ENCODE data around the gene NUB1.

NUB1 gene

GRCh38 chr7:151408839-151409666 is 67.4 kb downstream of the NUB1 start:
- FAIRE-seq, result no peak

GRCh38 chr7:151409667-151410404 is 68.2 kb downstream of the NUB1 start, which contains the start of gene WDR86:
Gene WDR86 (minus strand): TSS chr7:151410038. CDS start chr7:151409589, 449 bp downstream.
- FAIRE-seq, result no peak

DNA sequence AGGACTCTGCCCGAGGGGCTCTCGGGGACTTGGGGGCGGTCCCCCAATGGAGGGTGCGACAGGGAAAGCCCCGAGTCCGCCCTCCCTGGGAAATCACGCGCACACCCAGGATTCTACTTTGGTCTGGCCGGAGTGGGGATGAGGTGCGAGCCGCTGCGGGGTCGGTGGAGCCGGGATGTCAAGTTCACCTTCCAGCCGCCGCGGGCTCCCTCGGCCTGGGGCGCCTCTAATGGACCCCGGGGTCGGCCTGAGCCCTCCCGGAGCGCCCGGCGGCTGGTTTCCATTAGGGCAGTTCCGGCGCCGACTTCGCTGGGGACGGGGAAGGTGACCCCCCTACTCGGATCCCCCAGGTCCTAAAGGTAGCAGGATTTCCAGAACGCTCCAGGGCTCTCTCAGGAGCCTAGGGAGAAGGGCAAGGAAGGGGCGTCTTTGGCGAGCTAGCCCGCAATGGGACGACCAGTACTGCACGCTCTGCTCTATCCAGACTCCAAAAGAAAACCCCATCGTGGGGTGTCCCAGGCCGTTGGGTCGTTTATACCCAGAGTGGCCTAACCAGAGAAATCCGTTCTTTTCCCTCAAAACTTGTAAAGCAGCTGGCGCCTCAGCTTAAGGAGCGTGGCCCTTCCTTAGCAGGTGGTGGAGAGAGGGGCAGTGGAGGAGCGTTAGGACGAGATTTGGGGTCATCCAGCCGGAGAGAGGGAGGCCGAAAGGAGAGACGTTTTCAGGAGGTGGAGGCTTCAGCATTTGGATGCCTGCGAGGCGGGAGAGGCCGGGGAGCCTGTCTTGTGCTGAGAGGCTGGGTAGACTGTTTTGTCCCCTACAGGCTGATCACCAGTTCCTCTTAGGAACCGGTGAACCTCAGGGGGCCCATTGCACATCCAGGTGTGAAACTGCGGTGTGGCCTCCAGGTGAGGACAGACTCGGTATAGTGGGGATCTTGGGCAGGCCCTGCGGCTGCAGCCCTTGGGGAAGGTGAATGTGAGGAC is 69.1 kb downstream of the NUB1 start:
- FAIRE-seq, result no peak

- FAIRE-seq, result no peak
Observed at GRCh38 chr7:151411551-151411950, 69.9 kb downstream of the NUB1 start.

- FAIRE-seq, result no peak
Observed at GRCh38 chr7:151412318-151412717, 70.7 kb downstream of the NUB1 start.

GRCh38 chr7:151413241-151413640 is 71.6 kb downstream of the NUB1 start:
- FAIRE-seq, result no peak

DNA sequence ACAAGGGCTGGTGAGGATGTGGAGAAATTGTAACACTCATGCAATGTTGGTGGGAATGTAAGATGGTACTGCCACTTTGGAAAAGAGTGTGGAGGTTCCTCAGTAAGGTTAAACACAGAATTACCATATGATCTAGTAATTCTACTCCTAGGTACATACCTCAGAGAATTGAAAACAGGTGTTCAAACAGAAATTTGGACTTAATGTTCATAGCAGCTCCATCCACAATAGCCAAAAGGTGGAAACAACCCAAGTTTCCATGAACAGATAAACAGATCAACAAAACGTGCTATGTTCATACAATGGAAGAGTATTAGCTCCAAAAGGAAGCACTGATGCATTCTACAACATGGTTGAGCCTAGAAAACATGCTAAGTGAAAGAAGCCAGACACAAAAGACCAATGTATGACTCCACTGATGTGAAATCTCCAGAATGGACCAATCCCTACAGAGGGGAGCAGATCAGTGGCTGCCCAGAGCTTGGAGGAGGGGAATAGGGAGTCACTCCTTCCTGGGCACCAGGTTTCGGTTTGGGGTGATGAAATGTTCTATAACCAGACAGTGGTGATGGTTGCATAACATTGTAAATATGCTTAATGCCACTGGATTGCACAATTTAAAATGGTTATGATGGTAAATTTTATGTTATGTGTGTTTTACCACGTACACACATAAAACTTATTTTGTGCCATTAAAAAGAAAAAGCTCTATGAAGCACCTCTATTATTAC is 73.9 kb downstream of the NUB1 start:
- no peak for FAIRE-seq

- FAIRE-seq, result no peak
Observed at GRCh38 chr7:151416112-151416940, 74.7 kb downstream of the NUB1 start.

GRCh38 chr7:151416941-151417315 is 75.3 kb downstream of the NUB1 start:
- FAIRE-seq, result no peak

- no peak for FAIRE-seq
Observed at GRCh38 chr7:151420144-151420543, 78.5 kb downstream of the NUB1 start.

DNA sequence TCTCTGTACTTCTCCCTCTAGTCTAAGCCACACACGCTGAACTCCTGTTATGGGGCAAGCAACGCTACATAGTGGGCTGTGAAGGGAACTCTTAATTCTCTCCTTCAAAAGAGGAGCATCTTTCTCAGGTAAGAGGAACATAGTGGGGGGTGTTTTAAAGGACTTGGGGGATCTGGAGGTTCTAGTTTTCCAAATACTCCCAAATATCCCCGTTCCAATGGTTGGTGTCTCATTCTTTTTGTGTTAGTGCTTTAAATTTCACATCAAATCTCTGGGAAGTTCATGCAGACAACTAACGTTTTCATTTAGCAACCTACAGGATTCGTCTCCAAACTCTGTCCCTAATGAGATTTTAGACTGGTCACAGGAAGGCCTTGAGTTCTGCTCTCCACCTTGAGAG is 80.6 kb downstream of the NUB1 start:
- FAIRE-seq, result no peak

DNA sequence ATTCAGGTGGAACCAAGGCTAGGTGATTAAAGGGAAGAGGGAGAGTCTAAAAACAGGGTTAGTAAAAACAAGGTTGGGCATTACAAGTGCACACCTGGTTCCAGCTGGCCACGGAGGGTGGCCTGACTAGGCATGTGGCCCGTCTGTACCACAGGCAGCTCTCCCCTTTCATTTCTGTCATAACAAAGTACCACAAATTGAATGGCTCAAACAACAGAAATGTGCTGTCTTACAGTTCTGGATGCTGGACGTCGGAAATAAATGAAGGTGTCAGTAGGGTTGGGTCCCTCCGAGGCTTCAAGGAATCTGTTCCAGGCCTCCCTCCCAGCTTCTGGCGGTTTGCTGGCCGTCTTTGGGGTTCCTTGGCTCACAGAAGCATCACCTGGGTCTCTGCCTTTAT is 81.6 kb downstream of the NUB1 start:
- no peak for FAIRE-seq

DNA sequence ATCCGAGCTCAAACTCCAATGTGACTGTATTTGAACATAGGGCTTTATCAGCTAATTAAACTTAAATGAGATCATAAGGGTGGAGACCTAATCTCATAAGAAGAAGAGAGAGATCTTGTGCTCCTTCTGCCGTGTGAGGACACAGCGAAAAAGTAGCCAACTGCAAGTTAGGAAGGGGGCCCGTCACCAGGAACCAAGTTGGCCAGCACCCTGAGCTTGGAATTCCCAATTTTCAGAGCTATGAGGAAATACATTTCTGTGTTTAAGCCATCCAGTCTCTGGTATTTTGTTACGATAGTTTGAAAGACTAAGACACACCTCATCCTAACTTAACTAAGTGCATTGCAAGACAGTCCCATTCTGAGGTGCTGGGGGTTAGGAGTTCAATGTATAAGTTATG is 82.3 kb downstream of the NUB1 start:
- no peak for FAIRE-seq

- FAIRE-seq, result no peak
Observed at GRCh38 chr7:151424799-151425198, 83.2 kb downstream of the NUB1 start.

DNA sequence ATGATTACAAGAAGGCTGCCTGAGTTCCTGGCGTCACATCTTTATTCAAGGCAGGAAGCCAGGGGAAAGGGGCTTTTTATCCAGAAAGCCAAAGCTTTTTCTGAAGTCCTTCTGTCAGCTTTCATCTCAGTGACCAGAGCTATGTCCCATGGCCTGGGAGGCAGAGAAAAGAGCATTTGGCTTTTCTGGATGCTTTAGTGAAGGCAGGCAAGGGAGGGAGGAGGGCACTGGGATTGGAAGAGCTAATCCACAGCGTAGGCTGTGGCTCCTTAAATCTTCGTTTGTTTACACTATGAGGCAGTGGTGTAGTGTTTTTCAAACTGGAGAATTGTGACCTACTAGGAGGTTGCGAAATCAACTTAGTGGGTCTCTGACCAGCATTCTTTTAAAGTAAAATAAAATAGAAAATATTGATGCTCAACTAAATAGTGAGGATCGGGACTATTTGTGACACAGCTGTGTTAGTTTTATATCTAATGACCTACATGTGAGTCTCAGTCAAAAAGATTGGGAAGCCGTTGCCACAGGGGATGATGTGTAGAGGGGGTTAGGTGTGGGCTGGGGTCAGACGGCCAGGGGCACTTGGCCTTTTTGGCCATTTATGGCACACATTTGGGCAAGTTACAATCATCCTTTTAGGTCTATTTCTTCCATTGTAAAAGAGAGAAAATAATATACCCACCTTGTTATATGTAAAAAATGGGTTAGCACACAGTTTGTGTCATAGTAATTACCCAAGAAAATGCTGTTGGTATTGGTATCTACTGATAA is 84.2 kb downstream of the NUB1 start:
- no peak for FAIRE-seq

DNA sequence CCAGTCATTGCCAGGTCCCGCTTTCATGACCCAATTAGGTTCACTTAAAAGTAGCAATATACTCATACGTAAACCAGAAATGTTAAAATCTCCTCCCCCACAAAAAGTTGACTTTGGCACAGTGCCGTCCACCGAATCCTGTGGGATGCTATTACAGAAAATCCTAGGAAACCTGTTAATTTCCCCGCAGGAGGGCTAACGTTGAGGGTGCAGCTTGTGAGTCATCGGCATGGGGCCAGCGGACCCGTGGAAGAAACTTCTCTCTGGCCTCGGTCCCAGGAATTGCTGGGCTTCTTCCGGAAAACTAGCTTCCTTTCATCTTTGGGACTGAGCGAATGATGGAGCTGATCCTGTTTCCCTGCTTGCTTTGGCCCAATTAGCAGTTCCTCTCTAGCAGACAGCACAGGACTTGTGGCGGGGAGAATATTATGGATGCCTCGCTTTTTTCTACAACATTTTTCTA is 84.9 kb downstream of the NUB1 start:
- no peak for FAIRE-seq

DNA sequence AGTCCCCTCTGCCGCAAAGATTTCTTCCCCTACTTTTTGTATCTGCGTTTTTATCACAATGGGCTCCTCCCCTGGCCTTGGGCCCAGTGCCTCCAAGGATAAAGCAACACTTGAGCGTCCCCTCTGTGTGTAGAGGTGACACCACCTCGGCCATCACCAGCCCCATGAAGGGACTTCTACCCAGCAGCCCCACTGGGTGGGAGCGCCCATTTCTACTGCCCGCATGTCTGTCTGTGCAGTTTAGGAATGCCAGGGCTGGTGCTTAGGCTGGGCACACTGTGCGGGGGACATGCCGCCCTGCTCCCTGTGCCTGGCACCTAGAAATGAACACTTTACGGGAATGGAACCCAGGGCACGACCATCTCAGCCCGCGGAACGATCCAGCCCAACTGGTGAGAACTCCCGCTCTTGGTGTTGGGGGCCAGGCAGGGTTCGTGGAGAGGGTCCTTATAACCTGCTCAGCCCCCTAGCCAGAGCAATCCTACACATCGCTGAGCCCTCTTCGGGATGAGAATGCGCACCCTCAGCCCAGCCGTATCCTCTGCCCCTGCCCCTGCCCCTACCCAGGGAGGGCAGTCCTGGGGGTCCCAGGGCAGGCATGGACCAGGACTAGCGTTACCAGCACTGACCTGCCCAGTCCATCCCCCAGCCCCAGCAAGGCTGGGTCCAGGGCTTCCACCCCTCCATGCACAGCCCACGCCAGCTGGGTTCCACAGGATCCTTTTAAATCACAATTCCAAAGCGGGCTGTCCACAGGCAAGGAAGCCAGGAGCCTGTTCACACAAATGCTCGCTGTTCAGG is 85.5 kb downstream of the NUB1 start:
- FAIRE-seq, result no peak

GRCh38 chr7:151427705-151428377 is 86.2 kb downstream of the NUB1 start:
- FAIRE-seq, result no peak

All from G401.6 (cell line).